ENCODE measurements around the gene NTRK2. TPM values are rescaled to one million over a fixed set of nuclear protein-coding genes. Genes with fewer than 3 reads are reported as not detected.

Gene NTRK2
- 0.04 and 0.06 TPM in 2 replicates for total RNA-seq (2021)
- Bru-seq, nascent RNA: percentile 5 among the genes with signal in this experiment
- percentile 3 among the genes with signal in this experiment for BruChase-seq, experiment 1, labeled RNA remaining after a 2-hour chase
- BruChase-seq, experiment 2, labeled RNA remaining after a 6-hour chase: percentile 3 among the genes with signal in this experiment
- long read RNA-seq: 0 reads

- Histone ChIP-seq H3K4me1 (ENCODE audit: insufficient read depth, low read length, poor library complexity, severe bottlenecking) (peaks cover 5% of the 10 kb centered on the region), H3K9me3 (ENCODE audit: low read depth, low read length, poor library complexity, severe bottlenecking) (no peaks in the 10 kb centered on the region), H3K27me3 (replicated peaks; ENCODE audit: insufficient read depth, low read depth, low read length, poor library complexity) (peaks cover 87% of the 10 kb centered on the region), H3K36me3 (ENCODE audit: insufficient read depth, low read length, poor library complexity, severe bottlenecking) (no peaks in the 10 kb centered on the region), H3K27ac (ENCODE audit: low read depth, low read length, poor library complexity, severe bottlenecking) (no peak within 1 kb of the TSS), H3K4me3 (ENCODE audit: low read depth, low read length, poor library complexity, severe bottlenecking) (peak within 1 kb of the TSS; percentile 31)
- POLR2A ChIA-PET (ENCODE audit: low non-redundant PET): no interaction called here
- peak; percentile 18 for DNase-seq (ENCODE audit: low spot score)
- CTCF ChIA-PET: no interaction called here
- intact Hi-C loops (cut with micrococcal nuclease; ENCODE audit: unreplicated experiment): loop anchor here (10.0 kb wide), 1 partner anchor 285 kb away; no protein-coding TSS in a partner anchor
- BruUV-seq (replicated peaks): no TSS peak
- TF ChIP-seq EZH2 (IDR thresholded peaks at IDR 0.05; ENCODE audit: borderline replicate concordance, low read depth, low read length, poor library complexity, severe bottlenecking): no peak
- TF ChIP-seq, protein P1, sequence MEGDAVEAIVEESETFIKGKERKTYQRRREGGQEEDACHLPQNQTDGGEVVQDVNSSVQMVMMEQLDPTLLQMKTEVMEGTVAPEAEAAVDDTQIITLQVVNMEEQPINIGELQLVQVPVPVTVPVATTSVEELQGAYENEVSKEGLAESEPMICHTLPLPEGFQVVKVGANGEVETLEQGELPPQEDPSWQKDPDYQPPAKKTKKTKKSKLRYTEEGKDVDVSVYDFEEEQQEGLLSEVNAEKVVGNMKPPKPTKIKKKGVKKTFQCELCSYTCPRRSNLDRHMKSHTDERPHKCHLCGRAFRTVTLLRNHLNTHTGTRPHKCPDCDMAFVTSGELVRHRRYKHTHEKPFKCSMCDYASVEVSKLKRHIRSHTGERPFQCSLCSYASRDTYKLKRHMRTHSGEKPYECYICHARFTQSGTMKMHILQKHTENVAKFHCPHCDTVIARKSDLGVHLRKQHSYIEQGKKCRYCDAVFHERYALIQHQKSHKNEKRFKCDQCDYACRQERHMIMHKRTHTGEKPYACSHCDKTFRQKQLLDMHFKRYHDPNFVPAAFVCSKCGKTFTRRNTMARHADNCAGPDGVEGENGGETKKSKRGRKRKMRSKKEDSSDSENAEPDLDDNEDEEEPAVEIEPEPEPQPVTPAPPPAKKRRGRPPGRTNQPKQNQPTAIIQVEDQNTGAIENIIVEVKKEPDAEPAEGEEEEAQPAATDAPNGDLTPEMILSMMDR (conservative IDR thresholded peaks at IDR 0.05; ENCODE audit: low read depth, low read length): no peak
Observed at GRCh38 chr9:84669288-84670137, at the start of gene NTRK2. Gene NTRK2 (plus strand): TSS chr9:84669729. CDS start chr9:84670749, 1,020 bp downstream.

DNA sequence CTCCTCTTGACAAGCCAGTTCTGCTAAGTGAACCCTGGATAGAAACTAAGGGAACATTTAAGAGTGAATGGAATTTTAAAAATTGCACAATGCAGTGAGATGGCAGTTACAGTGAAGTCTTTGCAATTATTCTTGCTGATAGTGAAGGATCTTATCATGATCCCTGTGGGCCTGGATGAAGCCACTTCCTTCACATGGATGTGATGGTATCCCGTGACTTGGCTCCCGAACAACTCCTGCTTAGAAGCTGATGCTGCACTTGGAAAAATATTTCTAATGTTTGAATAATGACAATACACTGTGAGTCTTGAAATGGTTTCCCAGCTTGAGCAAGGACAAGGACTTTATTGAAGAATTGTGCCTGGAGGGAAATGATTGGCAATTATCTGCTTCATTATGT lies 49.2 kb upstream of the NTRK2 start:
- no peaks in the 10 kb centered on the region for H3K9me3 ChIP-seq (ENCODE audit: low read depth, low read length, poor library complexity, severe bottlenecking)
- ChIA-PET CTCF (no interaction called here), POLR2A (ENCODE audit: low non-redundant PET) (no interaction called here)
- H3K27ac ChIP-seq (ENCODE audit: low read depth, low read length, poor library complexity, severe bottlenecking): no peak overlapping the region
- TF ChIP-seq, protein P1 (conservative IDR thresholded peaks at IDR 0.05; ENCODE audit: low read depth, low read length): no peak
- no peak overlapping the region for H3K4me3 ChIP-seq (ENCODE audit: low read depth, low read length, poor library complexity, severe bottlenecking)
- peaks cover 4% of the 10 kb centered on the region for H3K27me3 ChIP-seq (replicated peaks; ENCODE audit: insufficient read depth, low read depth, low read length, poor library complexity)
- BruUV-seq (replicated peaks): no TSS peak
- DNase-seq (ENCODE audit: low spot score): no peak
- H3K4me1 ChIP-seq (ENCODE audit: insufficient read depth, low read length, poor library complexity, severe bottlenecking): no peaks in the 10 kb centered on the region
- H3K36me3 ChIP-seq (ENCODE audit: insufficient read depth, low read length, poor library complexity, severe bottlenecking): no peaks in the 10 kb centered on the region
- intact Hi-C loops (cut with micrococcal nuclease; ENCODE audit: unreplicated experiment): no loop called here

- Histone ChIP-seq H3K4me1 (ENCODE audit: insufficient read depth, low read length, poor library complexity, severe bottlenecking) (no peaks in the 10 kb centered on the region), H3K9me3 (ENCODE audit: low read depth, low read length, poor library complexity, severe bottlenecking) (no peaks in the 10 kb centered on the region), H3K4me3 (ENCODE audit: low read depth, low read length, poor library complexity, severe bottlenecking) (no peak overlapping the region), H3K27ac (ENCODE audit: low read depth, low read length, poor library complexity, severe bottlenecking) (no peak overlapping the region), H3K27me3 (replicated peaks; ENCODE audit: insufficient read depth, low read depth, low read length, poor library complexity) (no peaks in the 10 kb centered on the region), H3K36me3 (ENCODE audit: insufficient read depth, low read length, poor library complexity, severe bottlenecking) (no peaks in the 10 kb centered on the region)
- intact Hi-C loops (cut with micrococcal nuclease; ENCODE audit: unreplicated experiment): no loop called here
- DNase-seq (ENCODE audit: low spot score): no peak
- TF ChIP-seq EZH2 (IDR thresholded peaks at IDR 0.05; ENCODE audit: borderline replicate concordance, low read depth, low read length, poor library complexity, severe bottlenecking): no peak
- TF ChIP-seq, protein P1 (conservative IDR thresholded peaks at IDR 0.05; ENCODE audit: low read depth, low read length): no peak
- ChIA-PET CTCF (no interaction called here), POLR2A (ENCODE audit: low non-redundant PET) (no interaction called here)
- no TSS peak for BruUV-seq (replicated peaks)
Observed at GRCh38 chr9:84621811-84622210, 47.7 kb upstream of the NTRK2 start.

All from A673 (cell line).